Stimulated activated CD8-positive, alpha-beta memory T cell treated with anti-CD3 and anti-CD28 coated beads, Interleukin-15, amount 100 ng/mL, for 4 hours (primary cell): ENCODE data around the gene UBE2N.

Experiments
- DNase-seq, 2 donors: peaks; one replicate each; pipeline ENCODE4 v3.0.0-alpha.2; 2020; ENCODE audit warnings: low read depth in 2 of 2

Gene UBE2N

DNA sequence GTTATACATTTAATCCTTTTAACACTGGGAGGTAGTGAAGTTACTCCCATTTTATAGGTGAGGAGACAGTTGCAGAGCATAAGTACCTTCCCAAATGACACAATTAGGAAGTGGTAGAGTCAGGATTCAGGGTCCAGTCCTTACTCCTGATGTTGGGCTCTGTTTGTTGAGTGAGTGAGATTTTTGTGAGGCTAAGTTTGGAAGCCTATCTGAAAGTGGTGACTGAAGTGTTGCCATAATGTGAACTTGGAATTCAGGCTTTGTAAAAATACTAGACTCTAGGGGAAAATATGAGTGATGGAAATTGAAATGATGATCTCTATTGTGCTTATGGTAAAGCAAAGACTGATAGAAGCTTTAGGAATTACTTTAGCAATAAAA, 61.8 kb downstream of the UBE2N start:
- no peak for DNase-seq

DNA sequence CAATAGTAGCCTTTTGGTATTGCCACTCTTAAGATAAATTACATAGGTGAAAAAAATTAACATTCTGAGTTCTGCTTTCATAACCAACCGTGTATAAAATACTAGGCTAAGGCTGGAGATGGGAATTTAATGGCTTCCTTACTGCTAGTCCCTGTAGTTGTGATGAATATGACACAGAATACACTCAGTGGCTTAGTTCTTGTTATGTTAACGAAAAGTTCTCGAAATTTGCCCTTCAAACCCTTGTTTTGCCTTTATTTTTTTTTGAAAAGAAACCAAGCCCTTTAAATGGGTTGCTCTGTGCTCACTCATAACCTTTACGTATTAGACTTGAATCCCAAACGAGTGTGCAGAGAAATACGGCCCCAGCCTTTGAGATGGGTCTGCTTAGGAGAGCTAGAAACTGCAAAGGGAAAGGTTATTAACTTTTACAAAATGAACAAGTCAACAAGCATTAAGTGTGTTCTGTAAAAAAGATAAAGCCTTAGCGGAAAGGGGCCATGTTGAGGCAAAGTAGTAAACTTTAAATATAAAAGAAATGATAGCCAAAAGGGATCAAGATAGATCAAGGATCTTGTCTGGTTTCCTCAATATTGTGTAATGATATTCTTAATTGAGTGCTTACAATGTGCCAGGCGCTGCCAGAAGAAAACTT, 62.3 kb downstream of the UBE2N start:
- no peak for DNase-seq

GRCh38 chr12:93378998-93379325, 62.8 kb downstream of the UBE2N start:
- DNase-seq, result no peak

- DNase-seq, result peak; percentile 20 to 26
These were observed 63.4 kb downstream of the UBE2N start for GRCh38 chr12:93378196-93378997.

DNA sequence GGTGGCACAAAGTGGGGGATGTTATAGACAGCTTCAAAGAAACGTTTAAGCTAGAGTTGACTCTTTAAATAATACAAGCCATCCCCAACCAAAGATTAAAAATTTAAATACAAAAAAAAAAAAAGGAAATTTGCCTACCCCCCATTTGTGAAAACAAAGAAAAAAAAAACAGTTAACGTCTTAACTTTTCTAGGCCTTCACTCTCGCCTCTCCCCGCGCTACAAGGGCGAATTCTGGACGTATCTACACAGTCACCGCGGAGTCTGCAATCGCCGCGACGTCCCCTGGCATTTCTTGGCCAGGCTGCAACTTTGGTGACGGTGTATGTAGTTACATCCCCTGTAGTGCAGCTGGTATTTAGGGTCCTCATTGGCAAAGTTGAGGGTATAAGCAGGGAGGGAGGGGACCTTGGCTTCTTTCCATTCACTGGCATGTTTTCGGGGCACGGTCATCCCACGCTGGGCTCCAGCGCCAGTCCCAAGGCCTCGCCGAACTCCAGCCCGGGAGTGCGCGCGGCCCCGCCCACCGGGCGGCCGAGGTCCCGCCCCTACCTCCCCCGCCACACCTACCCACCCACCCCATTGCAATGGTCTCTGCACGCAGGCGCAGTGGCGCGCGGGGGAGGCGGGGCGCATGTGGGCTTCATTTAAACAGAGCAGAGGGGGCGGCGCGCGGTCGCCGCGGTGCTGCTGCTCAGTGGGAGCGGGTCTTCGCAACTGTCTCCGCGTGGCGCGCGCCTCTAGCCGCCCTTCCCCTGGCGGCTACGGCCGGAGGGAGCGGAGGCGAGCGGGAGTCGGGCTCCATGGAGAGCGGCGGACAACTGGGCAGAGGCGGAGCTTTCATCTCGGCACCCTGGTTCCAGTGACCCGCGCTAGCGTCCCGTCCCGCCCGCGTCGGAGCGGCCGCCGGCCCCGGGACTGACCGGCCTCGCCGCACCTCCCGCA, 64.2 kb downstream of the UBE2N start, which contains the start of gene NUDT4:
Gene NUDT4 (plus strand): TSS at position 674 of the 944 bp plus-strand sequence. CDS start 398 bp downstream, outside the sequence.
- peak; percentile 95 to 96 for DNase-seq

GRCh38 chr12:93376436-93377251, 65.1 kb downstream of the UBE2N start:
- no peak for DNase-seq

DNA sequence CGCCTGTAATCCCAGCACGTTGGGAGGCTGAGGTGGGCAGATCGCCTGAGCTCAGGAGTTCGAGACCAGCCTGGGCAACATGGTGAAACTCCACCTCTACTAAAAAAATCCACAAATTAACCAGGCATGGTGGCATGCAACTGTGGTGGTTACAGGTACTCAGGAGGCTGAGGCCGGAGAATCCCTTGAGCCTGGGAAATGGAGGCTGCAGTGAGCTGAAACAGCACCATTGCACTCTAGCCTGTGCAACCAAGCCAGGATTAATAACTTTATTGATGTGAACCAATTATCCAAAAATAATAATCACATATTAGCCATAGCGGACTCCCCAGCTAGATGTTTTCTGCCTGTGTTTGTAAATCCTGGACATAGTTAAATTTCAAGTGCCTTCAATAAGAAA, 65.8 kb downstream of the UBE2N start:
- no peak for DNase-seq

- DNase-seq, result no peak
These were observed 67.6 kb downstream of the UBE2N start for GRCh38 chr12:93373961-93374656.

DNA sequence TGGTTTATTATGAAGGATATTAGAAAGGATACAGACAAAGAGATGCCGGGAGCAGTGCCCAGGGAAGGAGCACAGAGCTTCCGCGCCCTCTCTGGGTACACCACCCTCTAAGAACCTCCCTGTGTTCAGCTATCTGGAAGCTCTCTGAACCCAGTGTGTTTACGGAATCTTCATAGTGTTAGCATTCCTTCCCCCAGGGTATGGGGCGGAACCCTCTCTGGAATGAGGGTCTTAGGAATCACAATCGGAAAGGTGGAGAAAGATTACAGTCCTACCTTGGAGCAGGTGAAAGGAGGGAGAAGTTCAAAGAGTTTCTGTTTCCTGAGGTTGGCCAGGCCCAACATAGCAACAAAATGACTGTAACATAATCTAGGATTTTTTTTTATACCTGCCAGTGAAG, 70.8 kb downstream of the UBE2N start:
- DNase-seq, result no peak

DNA sequence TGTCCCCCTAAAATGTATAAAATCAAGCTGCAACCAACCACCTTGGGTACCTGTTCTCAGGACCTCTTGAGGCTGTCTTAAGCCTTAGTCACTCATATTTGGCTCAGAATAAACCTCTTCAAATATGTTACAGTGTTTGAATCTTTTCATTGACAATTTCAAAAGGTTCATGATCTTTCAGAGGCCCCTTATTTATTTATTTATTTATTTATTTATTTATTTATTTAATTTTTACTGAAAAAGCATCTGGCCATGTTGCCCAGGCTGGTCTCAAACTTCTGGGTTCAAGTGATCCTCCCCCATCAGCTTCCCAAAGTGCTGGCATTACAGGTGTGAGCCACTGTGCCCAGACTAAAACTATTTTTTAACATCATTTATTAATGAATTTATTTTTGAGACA, 72.2 kb downstream of the UBE2N start:
- no peak for DNase-seq

DNA sequence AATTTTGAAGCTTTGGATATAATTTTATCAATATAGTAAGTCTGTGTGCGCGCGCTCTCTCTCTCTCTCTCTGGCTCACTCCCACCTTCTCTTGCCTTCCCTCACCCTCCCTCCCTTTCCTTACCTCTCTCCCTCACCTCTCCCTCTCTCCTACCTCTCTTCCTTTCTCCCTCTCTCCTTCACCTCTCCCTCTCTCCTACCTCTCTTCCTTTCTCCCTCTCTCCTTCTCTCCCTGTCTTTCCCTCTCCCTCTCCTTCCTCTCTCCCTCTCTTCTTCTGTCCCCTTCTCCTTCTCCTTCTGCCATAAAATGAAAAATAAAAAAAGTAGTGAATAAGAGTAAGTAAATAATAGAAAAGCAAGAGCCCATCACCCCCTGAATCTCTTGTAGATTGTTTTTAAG, 73.0 kb downstream of the UBE2N start:
- no peak for DNase-seq

DNA sequence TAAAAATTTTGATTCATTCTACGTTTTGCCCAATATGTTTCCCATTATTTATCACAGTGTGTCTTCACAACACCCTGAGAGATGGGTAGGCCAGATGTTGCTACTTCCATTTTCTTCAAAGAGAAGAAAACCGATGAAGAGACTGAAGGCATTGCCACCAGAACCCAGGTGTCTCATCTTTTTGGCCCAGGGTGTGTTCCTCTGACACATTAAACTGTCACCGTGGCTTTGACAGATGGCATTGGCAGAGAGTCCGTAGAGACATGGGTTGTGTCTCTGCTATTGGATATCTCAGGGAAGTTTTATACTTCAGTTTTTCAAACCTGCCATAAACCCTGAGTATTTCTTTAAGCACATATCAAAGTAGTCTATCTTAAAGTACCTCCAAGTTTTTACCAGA, 75.3 kb downstream of the UBE2N start:
- no peak for DNase-seq

DNA sequence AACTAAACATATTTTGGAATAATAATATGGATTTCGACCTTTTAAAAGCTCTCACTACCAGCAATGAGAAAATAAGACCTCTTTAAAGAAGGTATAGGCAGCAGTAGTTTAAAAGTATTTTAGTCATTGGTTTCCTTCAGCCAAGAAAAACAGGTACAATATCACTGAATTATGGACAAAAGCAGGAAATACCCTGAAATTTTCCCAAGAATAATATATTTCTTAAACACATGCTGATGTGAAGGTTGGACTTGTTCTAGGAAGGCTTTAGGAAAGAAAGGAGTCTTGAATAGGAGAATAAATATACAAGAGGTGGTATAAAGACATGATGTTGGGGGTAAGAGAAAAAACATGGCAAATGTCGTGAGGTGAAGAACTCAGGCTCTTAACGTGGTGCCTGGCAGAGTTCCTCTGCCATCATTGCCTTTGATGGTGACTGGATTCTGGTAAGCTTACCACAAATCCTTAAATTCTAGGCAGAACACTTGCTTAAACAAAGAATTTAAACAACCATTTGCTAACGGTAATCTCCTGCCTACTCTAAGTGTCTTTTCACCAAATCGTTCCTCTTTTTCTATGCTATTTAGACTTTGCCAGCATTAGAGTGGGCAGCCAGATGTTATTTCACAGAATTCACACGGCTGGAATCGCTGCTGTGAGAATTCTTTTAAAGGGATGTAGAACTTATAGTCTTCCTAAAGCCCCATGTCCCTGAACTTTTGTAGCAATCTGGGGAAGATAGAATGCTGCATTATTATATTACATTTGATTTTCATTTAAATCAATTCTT, 75.9 kb downstream of the UBE2N start:
- no peak for DNase-seq

- DNase-seq, result no peak
These were observed 77.9 kb downstream of the UBE2N start for GRCh38 chr12:93363841-93364297.

DNA sequence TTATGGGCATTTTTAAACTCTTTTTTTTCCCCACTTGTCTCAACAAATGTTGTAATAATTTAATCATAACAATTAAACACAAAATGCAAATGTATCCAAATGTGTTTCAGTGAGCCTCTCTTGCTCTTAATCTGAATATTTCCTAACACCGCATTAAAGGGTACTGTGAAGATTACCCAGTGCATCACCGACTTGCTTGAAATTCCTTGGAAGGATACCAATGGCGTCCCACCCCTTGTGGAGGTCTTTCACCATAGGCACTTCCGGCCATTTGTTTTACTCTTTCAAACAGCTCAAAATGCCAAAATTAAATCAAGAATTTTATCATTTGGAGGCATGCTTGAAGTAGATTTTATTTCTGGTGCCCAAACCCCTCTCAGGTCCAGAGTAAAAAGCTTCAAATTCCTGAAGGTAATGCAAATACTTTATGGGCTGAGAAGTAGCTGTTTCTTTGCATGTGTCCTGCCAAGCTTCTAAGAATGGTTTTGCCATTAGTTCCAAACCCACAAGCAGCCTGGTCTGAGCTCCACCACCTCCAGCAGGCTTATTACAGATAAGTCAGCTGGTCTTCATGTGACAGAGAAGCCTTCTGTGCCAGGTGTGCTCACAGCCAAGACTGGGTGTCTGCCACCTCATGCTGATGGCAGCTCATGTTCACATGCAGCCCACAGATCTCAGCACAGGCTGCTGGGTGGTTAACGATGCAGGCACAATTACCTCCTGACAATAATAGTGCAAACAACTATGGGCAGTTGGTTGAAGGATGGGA, 80.4 kb downstream of the UBE2N start:
- DNase-seq, result no peak

DNA sequence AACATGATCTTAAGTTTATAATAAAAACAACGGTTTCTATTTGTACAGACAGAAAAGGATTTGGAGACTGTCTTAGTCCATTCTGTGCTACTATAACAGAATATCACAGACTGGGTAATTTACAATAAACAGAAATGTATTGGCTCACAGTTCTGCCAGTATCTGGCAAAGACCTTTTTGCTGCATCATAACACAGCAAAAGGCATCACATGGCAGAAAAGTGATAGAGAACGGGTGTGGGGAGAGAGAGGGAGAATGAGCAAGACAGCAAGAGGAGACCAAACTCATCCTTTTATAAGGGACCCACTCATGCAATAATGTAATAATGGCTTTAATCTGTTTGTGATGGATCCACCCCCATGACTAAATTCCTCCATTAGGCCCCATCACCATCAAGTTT, 81.1 kb downstream of the UBE2N start:
- no peak for DNase-seq

- DNase-seq, result no peak
These were observed 82.9 kb downstream of the UBE2N start for GRCh38 chr12:93358821-93359220.

GRCh38 chr12:93358058-93358457, 83.7 kb downstream of the UBE2N start:
- DNase-seq, result no peak

DNA sequence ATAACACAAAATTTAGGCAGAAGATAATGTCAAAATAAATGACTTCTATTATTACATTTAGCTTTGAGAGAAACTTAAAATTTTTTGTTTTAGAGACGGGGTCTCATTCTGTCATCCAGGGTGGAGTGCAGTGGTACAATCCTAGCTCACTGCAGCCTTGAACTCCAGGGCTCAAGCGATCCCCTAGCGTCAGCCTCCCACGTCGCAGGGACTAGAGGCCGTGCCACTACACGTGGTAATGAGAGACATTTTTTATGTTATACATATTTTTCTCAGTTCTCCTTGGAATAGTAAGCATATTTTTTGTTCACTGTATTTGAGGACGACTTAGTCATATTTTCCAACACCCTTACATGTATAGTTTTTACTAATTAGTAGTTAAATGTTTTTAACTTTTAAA, 85.5 kb downstream of the UBE2N start:
- no peak for DNase-seq
